Astrocyte (in vitro differentiated cells and primary cell): Measurements from ENCODE around the gene PLA2G12A. TPM values are rescaled to one million over a fixed set of nuclear protein-coding genes. Genes with fewer than 3 reads are reported as not detected.

Experiments used
- DNase-seq: peaks from one replicate; pipeline ENCODE4 v3.0.0-alpha.2; 2010; ENCODE audit warnings: low read depth
- FAIRE-seq: peaks from 2 replicates; lab custom pipeline; 2011; peaks lifted over from hg19 to GRCh38; lab: Jason Lieb, UNC
- H2AFZ ChIP-seq: 2 replicates; pipeline ENCODE4 v1.6.0; 2012; ENCODE audit warnings: low read depth, low read length, inconsistent platforms
- H3K27ac ChIP-seq: 2 replicates; pipeline ENCODE4 v1.5.1; 2011; ENCODE audit warnings: low read depth, low read length, inconsistent platforms
- H3K27me3 ChIP-seq: 2 replicates; pipeline ENCODE4 v1.6.0; 2011; ENCODE audit warnings: low read length, inconsistent platforms; ENCODE audit not compliant: insufficient read depth
- H3K36me3 ChIP-seq: 2 replicates; pipeline ENCODE4 v1.5.1; 2011; ENCODE audit warnings: low read length, inconsistent platforms; ENCODE audit not compliant: insufficient read depth
- H3K4me1 ChIP-seq: 2 replicates; pipeline ENCODE4 v1.5.1; 2011; ENCODE audit warnings: low read length, inconsistent platforms; ENCODE audit not compliant: insufficient read depth
- H3K4me2 ChIP-seq: 2 replicates; pipeline ENCODE4 v1.6.0; 2012; ENCODE audit warnings: low read length, inconsistent platforms
- H3K4me3 ChIP-seq: 2 replicates; pipeline ENCODE4 v1.5.1; 2011; ENCODE audit warnings: low read depth, mild to moderate bottlenecking, low read length, inconsistent platforms; ENCODE audit not compliant: insufficient read depth
- H3K79me2 ChIP-seq: 2 replicates; pipeline ENCODE4 v1.6.0; 2012; ENCODE audit warnings: mild to moderate bottlenecking, low read length, inconsistent platforms; ENCODE audit not compliant: insufficient read depth
- H3K9ac ChIP-seq: 2 replicates; pipeline ENCODE4 v1.6.0; 2012; ENCODE audit warnings: mild to moderate bottlenecking, low read length, inconsistent platforms
- H3K9me3 ChIP-seq: 2 replicates; pipeline ENCODE4 v1.5.1; 2012; ENCODE audit warnings: low read depth, mild to moderate bottlenecking, low read length, inconsistent platforms; ENCODE audit not compliant: insufficient read depth
- H4K20me1 ChIP-seq: 2 replicates; pipeline ENCODE4 v1.6.0; 2012; ENCODE audit warnings: low read length, inconsistent platforms; ENCODE audit not compliant: insufficient read depth
- H3K27ac Mint-ChIP-seq: one replicate; pipeline ENCODE4 v1.8.0; 2021; ENCODE audit warnings: mild to moderate bottlenecking, mixed read lengths; ENCODE audit not compliant: unreplicated experiment
- H3K27me3 Mint-ChIP-seq: one replicate; pipeline ENCODE4 v1.8.0; 2021; ENCODE audit warnings: low read depth, mixed read lengths; ENCODE audit not compliant: unreplicated experiment
- H3K36me3 Mint-ChIP-seq: one replicate; pipeline ENCODE4 v1.8.0; 2021; ENCODE audit warnings: low read depth, mixed read lengths; ENCODE audit not compliant: unreplicated experiment
- H3K4me1 Mint-ChIP-seq: one replicate; pipeline ENCODE4 v1.8.0; 2021; ENCODE audit warnings: low read depth, mixed read lengths; ENCODE audit not compliant: unreplicated experiment
- H3K4me3 Mint-ChIP-seq: one replicate; pipeline ENCODE4 v1.8.0; 2021; ENCODE audit warnings: mild to moderate bottlenecking, moderate library complexity, mixed read lengths; ENCODE audit not compliant: unreplicated experiment
- H3K9me3 Mint-ChIP-seq: one replicate; pipeline ENCODE4 v1.8.0; 2021; ENCODE audit warnings: mild to moderate bottlenecking, mixed read lengths; ENCODE audit not compliant: unreplicated experiment
- EZH2 ChIP-seq: IDR thresholded peaks from 2 replicates; pipeline ENCODE4 v1.6.1; 2012; ENCODE audit warnings: mild to moderate bottlenecking, low read length, inconsistent platforms; ENCODE audit not compliant: insufficient read depth
- total RNA-seq: library from RNA; stranded (reverse); gene quantifications from 2 replicates; pipeline ENCODE4 v1.2.1, GENCODE V29; 2021
- TF ChIP-seq, protein P1 (sequence below): IDR thresholded peaks from 2 replicates; pipeline ENCODE4 v1.5.1; 2011; ENCODE audit warnings: low read depth, mild to moderate bottlenecking, inconsistent platforms, low read length, moderate library complexity; ENCODE audit not compliant: insufficient read depth

The PLA2G12A gene
- total RNA-seq, 1 donor from 2014 or later = 22.5 TPM

DNA sequence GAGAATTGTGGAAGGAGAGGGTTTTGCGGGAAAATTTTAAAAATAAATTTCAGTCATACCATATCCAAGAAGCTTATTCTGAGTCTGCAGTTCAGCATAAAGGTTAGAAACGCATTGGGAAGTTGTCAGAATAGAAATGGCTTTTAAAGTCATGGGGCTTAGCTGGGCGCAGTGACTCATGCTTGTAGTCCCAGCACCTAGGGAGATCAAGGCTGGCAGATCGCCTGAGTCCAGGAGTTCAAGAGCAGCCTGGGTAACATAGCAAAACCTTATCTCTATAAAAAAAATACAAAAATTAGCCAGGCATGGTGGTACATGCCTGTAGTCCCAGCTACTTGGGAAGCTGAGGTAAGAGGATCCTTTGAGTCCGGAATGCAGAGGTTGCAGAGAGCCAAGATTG is 3.9 kb upstream of the PLA2G12A start:
- Mint-ChIP-seq H3K27me3 (no peaks in the 10 kb centered on the region), H3K9me3 (no peaks in the 10 kb centered on the region), H3K4me3 (no peak overlapping the region), H3K27ac (no peak overlapping the region), H3K36me3 (no peaks in the 10 kb centered on the region), H3K4me1 (no peaks in the 10 kb centered on the region)
- Histone ChIP-seq H3K4me1 (peaks cover 13% of the 10 kb centered on the region), H4K20me1 (no peaks in the 10 kb centered on the region), H3K36me3 (no peaks in the 10 kb centered on the region), H3K9ac (no peak overlapping the region), H3K27me3 (no peaks in the 10 kb centered on the region), H3K4me3 (no peak overlapping the region), H3K4me2 (no peak overlapping the region), H3K9me3 (no peaks in the 10 kb centered on the region), H3K27ac (no peak overlapping the region), H2AFZ (no peak overlapping the region), H3K79me2 (peaks cover 8% of the 10 kb centered on the region)
- TF ChIP-seq EZH2 = no peak
- TF ChIP-seq, protein P1, sequence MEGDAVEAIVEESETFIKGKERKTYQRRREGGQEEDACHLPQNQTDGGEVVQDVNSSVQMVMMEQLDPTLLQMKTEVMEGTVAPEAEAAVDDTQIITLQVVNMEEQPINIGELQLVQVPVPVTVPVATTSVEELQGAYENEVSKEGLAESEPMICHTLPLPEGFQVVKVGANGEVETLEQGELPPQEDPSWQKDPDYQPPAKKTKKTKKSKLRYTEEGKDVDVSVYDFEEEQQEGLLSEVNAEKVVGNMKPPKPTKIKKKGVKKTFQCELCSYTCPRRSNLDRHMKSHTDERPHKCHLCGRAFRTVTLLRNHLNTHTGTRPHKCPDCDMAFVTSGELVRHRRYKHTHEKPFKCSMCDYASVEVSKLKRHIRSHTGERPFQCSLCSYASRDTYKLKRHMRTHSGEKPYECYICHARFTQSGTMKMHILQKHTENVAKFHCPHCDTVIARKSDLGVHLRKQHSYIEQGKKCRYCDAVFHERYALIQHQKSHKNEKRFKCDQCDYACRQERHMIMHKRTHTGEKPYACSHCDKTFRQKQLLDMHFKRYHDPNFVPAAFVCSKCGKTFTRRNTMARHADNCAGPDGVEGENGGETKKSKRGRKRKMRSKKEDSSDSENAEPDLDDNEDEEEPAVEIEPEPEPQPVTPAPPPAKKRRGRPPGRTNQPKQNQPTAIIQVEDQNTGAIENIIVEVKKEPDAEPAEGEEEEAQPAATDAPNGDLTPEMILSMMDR = no peak
- FAIRE-seq (no peak), DNase-seq (no peak)

DNA sequence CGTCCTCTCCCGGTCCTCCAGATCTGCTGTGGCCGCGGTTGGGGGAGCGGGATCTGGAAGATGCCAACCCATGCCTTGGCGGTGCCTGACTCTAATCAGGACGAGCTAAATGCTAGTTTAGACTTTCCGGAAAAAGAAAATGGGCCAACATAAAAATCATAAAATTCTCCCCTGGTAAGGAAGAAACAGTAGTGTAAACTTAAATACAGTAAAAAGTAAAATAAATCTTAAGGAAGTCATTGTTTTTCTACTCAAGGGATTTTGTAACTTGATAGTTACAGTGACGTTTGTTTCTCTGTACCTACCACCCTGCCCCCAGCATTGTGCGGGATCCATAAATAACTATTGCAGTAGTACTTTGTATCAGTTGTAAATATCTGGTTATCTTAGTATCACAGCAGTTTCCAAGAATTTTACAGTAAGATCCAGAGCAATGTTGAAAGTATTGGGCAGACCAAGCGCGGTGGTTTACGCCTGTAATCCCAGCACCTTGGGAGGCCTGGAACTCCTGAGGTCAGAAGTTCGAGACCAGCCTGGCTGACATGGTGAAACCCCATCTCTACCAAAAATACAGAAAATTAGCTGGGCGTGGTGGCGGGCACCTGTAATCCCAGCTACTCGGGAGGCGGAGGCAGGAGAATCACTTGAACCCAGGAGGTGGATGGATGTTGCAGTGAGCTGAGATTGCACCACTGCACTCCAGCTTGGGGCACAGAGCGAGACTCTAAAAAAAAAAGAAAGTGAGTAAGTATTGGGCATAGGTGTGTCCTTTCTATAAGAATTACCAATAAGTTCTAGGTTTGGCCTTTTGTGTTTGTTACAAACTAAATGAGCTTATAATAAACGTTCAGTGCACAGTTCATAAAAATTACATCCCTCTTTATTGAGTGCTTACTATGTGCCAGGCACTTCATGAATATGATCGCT is 1.0 kb upstream of the PLA2G12A start:
- Histone ChIP-seq H3K27ac (peak overlapping the region; percentile 56), H3K36me3 (no peaks in the 10 kb centered on the region), H3K79me2 (peaks cover 20% of the 10 kb centered on the region), H4K20me1 (no peaks in the 10 kb centered on the region), H3K4me1 (peaks cover 12% of the 10 kb centered on the region), H3K4me3 (peak overlapping the region; percentile 90), H2AFZ (peak overlapping the region; percentile 93), H3K4me2 (peak overlapping the region; percentile 96), H3K9ac (peak overlapping the region; percentile 85), H3K9me3 (no peaks in the 10 kb centered on the region), H3K27me3 (no peaks in the 10 kb centered on the region)
- H3K4me1 Mint-ChIP-seq = peaks cover 4% of the 10 kb centered on the region
- H3K27me3 Mint-ChIP-seq = no peaks in the 10 kb centered on the region
- H3K4me3 Mint-ChIP-seq = peak overlapping the region; percentile 87
- H3K36me3 Mint-ChIP-seq = no peaks in the 10 kb centered on the region
- H3K27ac Mint-ChIP-seq = peak overlapping the region; percentile 74
- peak; percentile 18 for DNase-seq
- H3K9me3 Mint-ChIP-seq = no peaks in the 10 kb centered on the region
- FAIRE-seq = no peak
- TF ChIP-seq, protein P1 = no peak
- no peak for TF ChIP-seq EZH2
